ENCODE measurements around the gene CCDC97.

- TF ChIP-seq, protein P1, sequence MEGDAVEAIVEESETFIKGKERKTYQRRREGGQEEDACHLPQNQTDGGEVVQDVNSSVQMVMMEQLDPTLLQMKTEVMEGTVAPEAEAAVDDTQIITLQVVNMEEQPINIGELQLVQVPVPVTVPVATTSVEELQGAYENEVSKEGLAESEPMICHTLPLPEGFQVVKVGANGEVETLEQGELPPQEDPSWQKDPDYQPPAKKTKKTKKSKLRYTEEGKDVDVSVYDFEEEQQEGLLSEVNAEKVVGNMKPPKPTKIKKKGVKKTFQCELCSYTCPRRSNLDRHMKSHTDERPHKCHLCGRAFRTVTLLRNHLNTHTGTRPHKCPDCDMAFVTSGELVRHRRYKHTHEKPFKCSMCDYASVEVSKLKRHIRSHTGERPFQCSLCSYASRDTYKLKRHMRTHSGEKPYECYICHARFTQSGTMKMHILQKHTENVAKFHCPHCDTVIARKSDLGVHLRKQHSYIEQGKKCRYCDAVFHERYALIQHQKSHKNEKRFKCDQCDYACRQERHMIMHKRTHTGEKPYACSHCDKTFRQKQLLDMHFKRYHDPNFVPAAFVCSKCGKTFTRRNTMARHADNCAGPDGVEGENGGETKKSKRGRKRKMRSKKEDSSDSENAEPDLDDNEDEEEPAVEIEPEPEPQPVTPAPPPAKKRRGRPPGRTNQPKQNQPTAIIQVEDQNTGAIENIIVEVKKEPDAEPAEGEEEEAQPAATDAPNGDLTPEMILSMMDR (IDR thresholded peaks at IDR 0.05) = no peak
- TF ChIP-seq POLR2A (IDR thresholded peaks at IDR 0.05) = no peak
Observed at GRCh38 chr19:41264581-41265394, 45.2 kb upstream of the CCDC97 start.

Data from suprapubic skin (tissue), 3 donors.